RCC 7860 (cell line): ENCODE results near the gene LAGE3.
"Not testable (repeated sequence)": the region's sequence is repeated elsewhere in the genome, so short reads cannot be mapped to it uniquely, and the experiment has no call there.

Experiments
- DNase-seq: peaks from one replicate; pipeline ENCODE4 v3.0.0-alpha.2; 2015; ENCODE audit warnings: low spot score
- FAIRE-seq: peaks from 2 replicates; lab custom pipeline; 2012; peaks lifted over from hg19 to GRCh38; lab: Jason Lieb, UNC

Gene LAGE3

GRCh38 chrX:154502989-154503388 lies 23.9 kb upstream of the LAGE3 start:
- FAIRE-seq = no peak
- no peak for DNase-seq

GRCh38 chrX:154502098-154502497 lies 23.0 kb upstream of the LAGE3 start:
- FAIRE-seq (no peak), DNase-seq (no peak)

GRCh38 chrX:154501423-154501822 lies 22.3 kb upstream of the LAGE3 start:
- DNase-seq, FAIRE-seq: not testable (repeated sequence)

- not testable (repeated sequence) for DNase-seq, FAIRE-seq
Measured at GRCh38 chrX:154496591-154497137, 17.6 kb upstream of the LAGE3 start.

- FAIRE-seq (no peak), DNase-seq (no peak)
Measured at GRCh38 chrX:154495472-154495922, 16.4 kb upstream of the LAGE3 start.

- DNase-seq = no peak
- FAIRE-seq = no peak
Measured at GRCh38 chrX:154494715-154495114, 15.6 kb upstream of the LAGE3 start.

- DNase-seq (peak; percentile 88), FAIRE-seq (peak; percentile 38)
Measured at GRCh38 chrX:154490414-154491083, 11.5 kb upstream of the LAGE3 start, which contains the start of gene SLC10A3. Gene SLC10A3, minus strand, starts transcription at chrX:154490629. Its CDS starts 1,689 bp downstream, at chrX:154488940.

DNA sequence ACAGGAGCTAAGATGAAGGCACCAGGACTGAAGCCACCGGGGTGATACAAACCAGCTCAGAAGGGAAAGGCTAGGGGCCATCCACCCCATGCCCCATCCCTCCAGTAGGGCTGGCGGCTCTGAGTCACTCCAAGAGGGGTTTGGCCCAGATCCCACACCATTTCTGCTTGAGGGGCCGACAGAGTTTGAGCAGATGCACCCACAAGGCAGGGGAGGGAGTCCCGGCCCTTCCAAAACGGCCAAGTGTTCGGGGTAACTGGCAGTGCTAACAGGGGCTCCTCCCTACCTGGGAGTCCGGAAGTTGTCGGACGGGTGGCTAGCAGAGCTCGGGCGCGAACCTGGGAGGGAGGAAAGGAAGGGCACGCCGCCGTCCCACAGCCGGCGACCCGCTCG lies 10.9 kb upstream of the LAGE3 start:
- FAIRE-seq = peak; percentile 40

DNA sequence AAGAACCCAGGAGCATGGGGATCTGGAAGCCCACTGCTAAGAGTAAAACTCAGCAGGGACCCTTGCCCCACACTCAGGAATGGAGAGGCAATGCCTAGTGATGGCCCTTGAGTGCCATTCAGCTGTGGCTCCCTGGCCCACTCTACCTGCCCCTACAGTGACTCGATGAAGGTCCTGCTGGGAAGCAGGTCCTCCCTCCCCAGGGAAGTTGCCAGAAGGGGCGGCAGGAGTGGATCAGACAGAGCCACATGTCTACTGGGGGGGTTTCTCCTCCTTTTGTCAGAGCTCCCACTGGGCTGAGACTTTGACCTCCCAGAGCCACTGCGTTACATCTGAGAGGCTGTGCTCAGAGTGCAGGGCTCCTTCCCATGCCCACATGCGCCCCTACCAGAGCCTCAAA lies 10.1 kb upstream of the LAGE3 start:
- no peak for DNase-seq
- no peak for FAIRE-seq

More for the DNA sequence above, 10.9 kb upstream of the LAGE3 start:
- peak; percentile 15 for DNase-seq

- no peak for DNase-seq
- no peak for FAIRE-seq
Measured at GRCh38 chrX:154488336-154489075, 9.4 kb upstream of the LAGE3 start.

DNA sequence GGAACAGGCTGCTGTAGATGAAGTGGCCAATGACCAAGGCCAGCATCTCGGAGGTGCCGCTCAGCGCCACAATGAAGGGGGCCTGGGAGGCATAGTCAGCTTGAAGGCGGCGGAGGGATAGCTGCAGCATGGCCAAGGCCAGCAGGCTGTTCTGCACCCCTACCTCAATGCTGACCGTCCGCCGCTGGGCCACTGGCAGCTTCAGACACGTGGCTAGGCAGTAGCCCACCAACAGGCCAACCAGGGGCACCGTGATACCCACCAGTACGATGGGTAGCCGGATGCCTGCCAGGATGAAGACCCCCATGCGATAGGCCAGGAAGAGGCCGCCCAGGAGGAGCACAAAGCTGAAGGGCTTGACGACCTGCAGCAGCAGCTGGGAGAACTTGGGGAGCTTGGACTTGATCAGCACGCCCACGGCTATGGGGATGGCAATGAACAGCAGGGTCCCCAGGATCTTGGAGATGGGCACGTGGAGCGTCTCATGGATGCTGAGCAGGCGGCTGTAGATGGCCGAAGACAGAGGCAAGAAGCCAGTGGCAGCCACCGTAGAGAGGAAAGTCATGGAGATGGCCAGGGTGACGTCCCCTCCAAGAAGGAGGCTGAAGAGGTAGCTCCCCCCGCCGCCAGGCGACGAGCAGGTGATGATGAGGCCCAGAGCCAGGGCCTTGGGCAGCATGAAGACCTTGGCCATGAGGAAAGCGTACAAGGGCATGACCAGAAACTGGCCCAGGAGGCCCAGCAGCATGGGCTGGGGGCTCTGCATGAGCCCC lies 8.6 kb upstream of the LAGE3 start:
- FAIRE-seq (no peak), DNase-seq (no peak)

- peak; percentile 40 for FAIRE-seq
- DNase-seq = peak; percentile 74
Measured at GRCh38 chrX:154486396-154487207, 7.5 kb upstream of the LAGE3 start, which contains the start of gene UBL4A. Gene UBL4A, minus strand, starts transcription at chrX:154486615. Its CDS starts 31 bp downstream, at chrX:154486584.

DNA sequence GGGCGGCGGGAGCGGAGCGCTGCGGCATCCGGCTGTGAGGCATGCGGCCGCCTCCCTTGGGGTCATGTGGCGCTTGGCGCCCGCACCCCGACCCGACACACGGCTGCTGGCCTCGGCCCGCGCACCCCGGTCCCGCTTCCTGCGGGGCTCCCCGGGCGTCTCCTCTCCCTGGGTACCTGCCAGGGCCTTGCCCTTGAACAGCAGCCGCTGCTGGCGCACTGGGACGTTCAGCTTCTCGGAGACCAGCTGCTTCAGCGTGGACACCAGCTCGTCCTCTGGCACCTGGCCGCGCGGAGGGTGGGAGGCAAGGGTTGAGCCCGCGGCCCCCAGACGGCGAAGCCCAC lies 6.9 kb upstream of the LAGE3 start:
- FAIRE-seq (no peak), DNase-seq (no peak)

- FAIRE-seq (no peak), DNase-seq (no peak)
Measured at GRCh38 chrX:154485150-154486051, 6.3 kb upstream of the LAGE3 start.

- FAIRE-seq (no peak), DNase-seq (no peak)
Measured at GRCh38 chrX:154484255-154485149, 5.4 kb upstream of the LAGE3 start.

- no peak for FAIRE-seq
Measured at GRCh38 chrX:154483325-154483724, 4.2 kb upstream of the LAGE3 start.

DNA sequence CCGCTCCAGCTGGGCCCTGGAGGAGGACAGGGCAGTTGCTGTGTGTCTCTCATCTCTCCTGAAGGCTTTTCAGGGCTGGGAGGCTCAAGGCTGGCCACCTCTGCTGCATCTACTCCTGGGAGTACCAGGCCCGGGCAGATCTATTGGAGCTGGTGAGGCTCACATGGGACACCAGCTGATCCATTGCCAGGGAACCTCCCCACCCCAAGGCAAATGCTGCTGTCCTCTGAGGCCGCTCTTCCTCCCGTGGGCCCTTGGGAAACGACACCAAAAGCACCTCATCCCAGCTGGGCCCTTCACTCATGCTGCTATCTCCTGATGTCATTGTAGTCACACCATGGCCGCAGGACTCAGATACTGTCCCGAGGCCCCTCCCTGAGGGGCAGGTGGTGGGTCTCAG lies 3.7 kb upstream of the LAGE3 start:
- FAIRE-seq (no peak), DNase-seq (no peak)

More at GRCh38 chrX:154483325-154483724, 4.2 kb upstream of the LAGE3 start:
- no peak for DNase-seq

- FAIRE-seq (no peak), DNase-seq (no peak)
Measured at GRCh38 chrX:154481911-154482601, 3.0 kb upstream of the LAGE3 start.
